ENCODE measurements around the gene ISG15.
"Not testable (repeated sequence)": the region's sequence is repeated elsewhere in the genome, so short reads cannot be mapped to it uniquely, and the experiment has no call there.

The ISG15 gene

GRCh38 chr1:1006305-1007159 lies 6.8 kb upstream of the ISG15 start:
- no peak for TF ChIP-seq CTCF (IDR thresholded peaks at IDR 0.05; ENCODE audit: insufficient read depth, low read depth, low read length, missing control alignments)
- no peak overlapping the region for H3K4me3 ChIP-seq (ENCODE audit: low read length)
- DNase-seq (ENCODE audit: low read depth) = no peak

- not testable (repeated sequence) for H3K4me3 ChIP-seq (ENCODE audit: low read length); DNase-seq (ENCODE audit: low read depth)
Measured at GRCh38 chr1:1010131-1010530, 3.2 kb upstream of the ISG15 start.

GRCh38 chr1:1011396-1011949 lies 1.8 kb upstream of the ISG15 start:
- TF ChIP-seq CTCF (IDR thresholded peaks at IDR 0.05; ENCODE audit: insufficient read depth, low read depth, low read length, missing control alignments) = no peak
- no peak for DNase-seq (ENCODE audit: low read depth)
- H3K4me3 ChIP-seq (ENCODE audit: low read length) = no peak overlapping the region

- peak overlapping the region; percentile 63 for H3K4me3 ChIP-seq (ENCODE audit: low read length)
- not testable (repeated sequence) for DNase-seq (ENCODE audit: low read depth)
Measured at GRCh38 chr1:1012736-1013104, 577 bp upstream of the ISG15 start.

- TF ChIP-seq CTCF (IDR thresholded peaks at IDR 0.05; ENCODE audit: insufficient read depth, low read depth, low read length, missing control alignments) = no peak
- no peak overlapping the region for H3K4me3 ChIP-seq (ENCODE audit: low read length)
- DNase-seq (ENCODE audit: low read depth) = no peak
Measured at GRCh38 chr1:1013922-1014648, 788 bp downstream of the ISG15 start.

GRCh38 chr1:1014799-1015681 lies 1.7 kb downstream of the ISG15 start:
- H3K4me3 ChIP-seq (ENCODE audit: low read length) = no peak overlapping the region
- TF ChIP-seq CTCF (IDR thresholded peaks at IDR 0.05; ENCODE audit: insufficient read depth, low read depth, low read length, missing control alignments) = peak; percentile 34
- no peak for DNase-seq (ENCODE audit: low read depth)

GRCh38 chr1:1017397-1018320 lies 4.4 kb downstream of the ISG15 start:
- H3K4me3 ChIP-seq (ENCODE audit: low read length); DNase-seq (ENCODE audit: low read depth): not testable (repeated sequence)

GRCh38 chr1:1018321-1018685 lies 5.0 kb downstream of the ISG15 start:
- DNase-seq (ENCODE audit: low read depth); H3K4me3 ChIP-seq (ENCODE audit: low read length): not testable (repeated sequence)
